IPS-NIHi7 (cell line): Measurements from ENCODE around the gene FARS2.
"Not testable (repeated sequence)": the region's sequence is repeated elsewhere in the genome, so short reads cannot be mapped to it uniquely, and the experiment has no call there.

Source experiments
- DNase-seq: peaks from one replicate; pipeline ENCODE4 v3.0.0; 2012; ENCODE audit warnings: mixed read lengths; ENCODE audit errors: extremely low spot score

The FARS2 gene

GRCh38 chr6:5693225-5694145 is 432.2 kb downstream of the FARS2 start:
- DNase-seq = no peak

- DNase-seq = no peak
Measured at GRCh38 chr6:5695260-5696245, 434.2 kb downstream of the FARS2 start.

- no peak for DNase-seq
Measured at GRCh38 chr6:5697508-5697907, 436.2 kb downstream of the FARS2 start.

- no peak for DNase-seq
Measured at GRCh38 chr6:5698318-5698717, 437.0 kb downstream of the FARS2 start.

GRCh38 chr6:5699064-5699463 is 437.8 kb downstream of the FARS2 start:
- not testable (repeated sequence) for DNase-seq

GRCh38 chr6:5701174-5701573 is 439.9 kb downstream of the FARS2 start:
- no peak for DNase-seq

GRCh38 chr6:5704708-5705107 is 443.4 kb downstream of the FARS2 start:
- DNase-seq = no peak

- no peak for DNase-seq
Measured at GRCh38 chr6:5705252-5705651, 443.9 kb downstream of the FARS2 start.

- no peak for DNase-seq
Measured at GRCh38 chr6:5706124-5707033, 445.1 kb downstream of the FARS2 start.

- DNase-seq = no peak
Measured at GRCh38 chr6:5707281-5708045, 446.1 kb downstream of the FARS2 start.

GRCh38 chr6:5710516-5710915 is 449.2 kb downstream of the FARS2 start:
- DNase-seq = no peak

GRCh38 chr6:5710936-5711335 is 449.6 kb downstream of the FARS2 start:
- DNase-seq = no peak

GRCh38 chr6:5712349-5713215 is 451.3 kb downstream of the FARS2 start:
- DNase-seq = no peak

- peak; percentile 57 for DNase-seq
Measured at GRCh38 chr6:5713519-5713918, 452.2 kb downstream of the FARS2 start.

GRCh38 chr6:5718231-5718947 is 457.1 kb downstream of the FARS2 start:
- no peak for DNase-seq

GRCh38 chr6:5723841-5724691 is 462.8 kb downstream of the FARS2 start:
- no peak for DNase-seq

- no peak for DNase-seq
Measured at GRCh38 chr6:5724911-5725310, 463.6 kb downstream of the FARS2 start.
